NCI-H510A (cell line): ENCODE data around the gene SREBF2.
"Not testable (repeated sequence)": the region's sequence is repeated elsewhere in the genome, so short reads cannot be mapped to it uniquely, and the experiment has no call there.

Source experiments
- DNase-seq: peaks from one replicate; lab custom pipeline; 2025; lab: John Stamatoyannopoulos, UW

The SREBF2 gene

DNA sequence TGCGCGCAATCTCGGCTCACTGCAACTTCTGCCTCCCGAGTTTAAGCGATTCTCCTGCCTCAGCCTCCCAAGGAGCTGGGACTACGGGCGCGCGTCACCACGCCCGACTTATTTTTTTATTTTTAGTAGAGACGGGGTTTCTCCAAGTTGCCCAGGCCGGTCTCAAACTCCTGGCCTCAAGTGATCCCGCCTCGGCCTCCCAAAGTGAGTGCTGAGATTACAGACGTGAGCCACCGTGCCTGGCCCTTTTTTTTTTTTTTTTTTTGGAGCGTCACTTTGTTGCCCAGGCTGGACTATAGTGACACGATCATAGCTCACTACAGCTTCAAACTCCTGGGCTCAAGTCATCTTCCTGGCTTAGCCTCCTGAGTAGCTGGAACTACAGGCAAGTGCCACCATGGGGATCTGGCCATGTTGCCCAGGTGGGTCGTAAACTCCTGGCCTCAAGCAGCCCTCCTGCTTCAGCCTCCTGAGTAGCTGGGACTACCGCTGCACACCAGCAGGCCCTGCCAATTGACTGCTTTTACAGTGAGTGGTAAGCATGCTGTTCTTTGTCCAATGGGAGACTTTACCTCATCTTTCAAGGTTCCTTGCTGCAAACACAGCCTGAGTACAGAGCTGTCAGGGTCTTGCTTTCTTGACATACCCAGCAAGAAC lies 114.6 kb downstream of the SREBF2 start:
- no peak for DNase-seq

DNA sequence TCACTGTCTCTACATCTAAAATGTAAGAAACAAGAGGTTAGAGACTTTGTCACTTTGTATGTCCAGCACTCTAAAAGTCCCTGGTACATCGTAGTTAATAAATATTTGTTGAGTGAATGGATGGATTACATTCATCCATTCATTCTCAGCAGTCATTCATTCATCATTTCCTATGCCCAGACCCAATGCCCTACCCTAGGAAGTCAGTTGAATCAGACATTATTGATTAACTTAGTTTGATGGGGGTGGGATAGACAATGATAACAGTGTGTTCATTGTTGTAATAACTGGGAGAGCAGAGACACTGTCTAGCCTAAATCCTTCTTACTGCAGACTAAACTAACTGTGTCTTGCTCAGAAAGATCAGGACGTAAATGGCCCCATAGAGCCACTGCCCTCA lies 115.2 kb downstream of the SREBF2 start:
- no peak for DNase-seq

DNA sequence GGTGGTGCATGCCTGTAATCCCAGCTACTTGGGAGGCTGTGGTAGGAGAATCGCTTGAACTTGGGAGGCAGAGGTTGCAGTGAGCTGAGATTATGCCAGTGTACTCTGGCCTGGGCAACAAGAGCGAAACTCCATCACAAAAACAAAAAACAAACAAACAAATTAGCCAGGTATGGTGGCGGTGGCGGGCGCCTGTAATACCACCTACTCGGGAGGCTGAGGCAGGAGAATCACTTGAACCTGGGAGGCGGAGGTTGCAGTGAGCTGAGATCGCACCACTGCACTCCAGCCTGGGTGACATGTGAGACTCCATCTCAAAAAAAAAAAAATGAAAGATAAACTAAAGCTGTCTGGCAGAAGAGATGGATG lies 116.0 kb downstream of the SREBF2 start:
- not testable (repeated sequence) for DNase-seq

DNA sequence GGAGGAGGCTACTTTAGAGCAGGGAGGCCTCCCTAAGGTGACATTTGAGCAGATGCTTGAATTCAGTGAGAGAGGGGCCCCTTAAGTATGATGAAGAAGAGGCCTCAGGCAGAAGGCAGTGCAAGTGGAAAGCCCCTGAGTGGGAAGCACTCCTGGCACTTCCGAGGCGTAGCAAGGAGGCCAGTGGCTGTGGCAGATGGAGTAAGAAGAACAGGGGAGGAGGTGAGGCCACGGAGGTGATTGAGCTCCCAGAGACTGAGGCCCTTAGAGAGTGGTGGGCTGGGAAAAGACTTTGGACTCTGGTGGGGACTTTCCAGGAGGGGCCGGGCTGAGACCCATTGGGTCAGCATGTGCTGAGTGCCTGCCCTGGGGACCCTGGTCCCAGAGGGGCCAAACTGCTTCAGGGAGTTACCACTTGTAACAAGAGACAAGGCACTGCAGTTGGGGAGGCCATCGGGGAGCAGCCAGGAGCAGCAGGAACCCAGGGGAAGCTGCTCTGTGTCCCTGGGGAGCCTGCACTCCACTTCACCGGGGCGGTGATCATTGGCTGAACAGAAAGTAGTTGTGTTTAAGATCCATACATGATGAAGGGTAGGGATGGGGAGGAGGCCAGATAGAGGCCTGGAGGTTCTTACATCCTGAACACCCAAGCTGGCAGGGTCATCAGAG lies 116.5 kb downstream of the SREBF2 start:
- no peak for DNase-seq

DNA sequence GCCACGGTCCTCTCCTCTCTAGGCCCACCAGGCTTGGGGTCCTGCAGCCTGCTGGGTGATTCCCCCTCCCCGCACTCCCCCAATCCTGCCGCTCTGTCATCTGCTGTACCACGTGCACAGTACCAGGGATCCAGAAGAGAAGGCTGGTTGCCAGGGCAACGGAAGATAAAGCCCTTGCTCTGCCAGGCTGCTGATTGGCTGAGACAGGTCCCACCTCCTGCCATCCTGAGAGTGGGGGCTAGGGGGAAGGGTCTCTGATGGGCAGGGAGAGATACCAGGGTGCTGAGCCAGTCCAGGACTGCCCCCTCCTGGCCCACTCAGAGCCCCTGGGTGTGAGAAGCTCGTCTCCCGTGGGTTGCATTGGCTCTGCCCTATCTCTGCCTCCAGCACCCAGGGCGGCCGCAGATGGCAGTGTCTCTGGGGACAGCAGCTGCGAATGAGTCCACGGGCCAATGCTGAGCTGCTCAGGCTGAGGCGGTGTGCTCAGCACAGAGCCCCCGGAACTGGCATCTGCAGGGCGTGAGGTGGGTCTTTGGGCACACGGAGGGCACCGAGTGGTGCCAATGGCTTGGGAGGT lies 119.1 kb downstream of the SREBF2 start, which contains the start of gene SMIM45:
Gene SMIM45, plus strand, starts transcription at position 253 of the 577 bp plus-strand sequence.
- DNase-seq: no peak

DNA sequence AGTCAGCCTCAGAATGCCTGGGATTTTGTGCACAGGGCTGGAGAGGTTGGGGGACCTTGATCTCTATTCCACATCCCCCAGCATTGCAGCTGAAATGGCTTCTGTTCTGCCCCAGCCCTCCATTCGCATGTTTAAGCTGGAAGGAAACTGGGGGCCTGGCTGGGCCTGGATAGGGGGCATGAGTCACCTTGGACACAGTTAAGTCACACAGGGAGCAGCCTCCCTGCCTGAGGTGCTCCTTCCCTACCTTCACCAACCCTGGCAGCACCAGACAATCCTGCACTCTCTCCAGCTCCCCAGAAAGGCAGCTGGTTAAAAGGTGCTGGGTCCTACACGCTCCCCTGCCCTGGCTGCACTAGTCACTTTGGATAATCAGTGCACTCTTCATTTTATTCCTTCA lies 119.8 kb downstream of the SREBF2 start:
- no peak for DNase-seq
